Smooth muscle cell (in vitro differentiated cells): Measurements from ENCODE around the gene C1orf159. TPM values are rescaled to one million over a fixed set of nuclear protein-coding genes. Genes with fewer than 3 reads are reported as not detected.

Experiments used
- DNase-seq: peaks from one replicate; lab custom pipeline; 2025; ENCODE audit not compliant: unreplicated experiment; lab: John Stamatoyannopoulos, UW
- H2AFZ ChIP-seq: fragments of 200-600 bp; sonication (generic); 2 replicates; pipeline ENCODE4 v1.6.0; 2016; ENCODE audit warnings: antibody characterized with exemption, low read depth, mild to moderate bottlenecking
- H3F3A ChIP-seq: fragments of 200-600 bp; sonication (generic); 2 replicates; pipeline ENCODE4 v1.6.0; 2017; ENCODE audit warnings: antibody characterized with exemption, low read depth
- H3K27ac ChIP-seq: fragments of 200-600 bp; sonication (generic); 2 replicates; pipeline ENCODE4 v1.5.1; 2016; ENCODE audit warnings: low read depth, mild to moderate bottlenecking
- H3K27me3 ChIP-seq: fragments of 200-600 bp; sonication (generic); 2 replicates; pipeline ENCODE4 v1.6.1; 2016; ENCODE audit warnings: low read depth, mild to moderate bottlenecking
- H3K36me3 ChIP-seq: fragments of 200-600 bp; sonication (generic); 2 replicates; pipeline ENCODE4 v1.5.1; 2016; ENCODE audit warnings: low read depth
- H3K4me1 ChIP-seq: fragments of 200-600 bp; sonication (generic); 2 replicates; pipeline ENCODE4 v1.5.1; 2016; ENCODE audit warnings: low read depth
- H3K4me2 ChIP-seq: fragments of 200-600 bp; sonication (generic); 2 replicates; pipeline ENCODE4 v1.6.0; 2016; ENCODE audit warnings: mild to moderate bottlenecking
- H3K4me3 ChIP-seq: fragments of 200-600 bp; sonication (generic); 2 replicates; pipeline ENCODE4 v1.5.1; 2016; ENCODE audit warnings: mild to moderate bottlenecking
- H3K79me2 ChIP-seq: fragments of 200-600 bp; sonication (generic); 2 replicates; pipeline ENCODE4 v1.6.0; 2016; ENCODE audit warnings: low read depth, mild to moderate bottlenecking
- H3K9ac ChIP-seq: fragments of 200-600 bp; sonication (generic); 2 replicates; pipeline ENCODE4 v1.6.0; 2016; ENCODE audit warnings: low read depth
- H3K9me3 ChIP-seq: fragments of 200-600 bp; sonication (generic); replicated peaks from 2 replicates; pipeline ENCODE4 v1.5.1; 2016; ENCODE audit warnings: low read depth
- H4K20me1 ChIP-seq: fragments of 200-600 bp; sonication (generic); 2 replicates; pipeline ENCODE4 v1.6.0; 2016; ENCODE audit warnings: low read depth
- CTCF ChIP-seq: fragments of 200-600 bp; sonication (generic); IDR thresholded peaks from 2 replicates; pipeline ENCODE4 v1.5.1; 2017; ENCODE audit warnings: borderline replicate concordance, mild to moderate bottlenecking, antibody characterized with exemption; ENCODE audit not compliant: insufficient read depth, poor library complexity, severe bottlenecking
- WGBS: methylation state at CpG from one replicate; pipeline ENCODE4 v1.1.7; 2016; ENCODE audit warnings: low lambda C conversion rate; 5-methylcytosine and 5-hydroxymethylcytosine counted together
- polyA plus RNA-seq: library from polyadenylated mRNA; unstranded; fragments of >200 nt; fragmentation: Nextera tagmentation; extraction: Ambion mirVana; gene quantifications from 2 replicates; pipeline ENCODE4 v1.2.1, GENCODE V29; 2016
- total RNA-seq: library from RNA; depleted of rRNA; stranded (reverse); fragments of >200 nt; gene quantifications from 2 replicates; pipeline ENCODE4 v1.2.3, GENCODE V29; 2014

Gene C1orf159
- total and polyA plus RNA-seq, 2 experiments from 2014 or later = 20.2 to 24.5 TPM

- DNase-seq = no peak
- 95% methylated on average over 13 of the region's 14 CpGs for WGBS
These were observed 41.2 kb downstream of the C1orf159 start for GRCh38 chr1:1074631-1075147.

GRCh38 chr1:1073743-1074587 is 41.9 kb downstream of the C1orf159 start, which contains the start of gene RNF223:
Gene RNF223 (minus strand): TSS chr1:1074306. CDS start chr1:1072566, 1,740 bp downstream.
- Histone ChIP-seq H3K9me3 (no peaks in the 10 kb centered on the region), H3K4me1 (peaks cover 8% of the 10 kb centered on the region), H3K4me2 (no peak within 1 kb of the TSS), H4K20me1 (no peaks in the 10 kb centered on the region), H3F3A (no peaks in the 10 kb centered on the region), H3K36me3 (no peaks in the 10 kb centered on the region), H3K9ac (no peak within 1 kb of the TSS), H3K4me3 (no peak within 1 kb of the TSS), H3K27me3 (no peaks in the 10 kb centered on the region), H3K79me2 (no peaks in the 10 kb centered on the region), H2AFZ (no peak within 1 kb of the TSS), H3K27ac (peak within 1 kb of the TSS; percentile 52)
- TF ChIP-seq CTCF = no peak
- 70% methylated on average over 31 of the region's 35 CpGs for WGBS
- no peak for DNase-seq

More at GRCh38 chr1:1074631-1075147, 41.2 kb downstream of the C1orf159 start:
- Histone ChIP-seq H3K9me3 (no peaks in the 10 kb centered on the region), H3K4me3 (no peak overlapping the region), H3K36me3 (no peaks in the 10 kb centered on the region), H4K20me1 (no peaks in the 10 kb centered on the region), H3K4me1 (peaks cover 6% of the 10 kb centered on the region), H3K4me2 (no peak overlapping the region), H3K9ac (no peak overlapping the region), H3K27me3 (no peaks in the 10 kb centered on the region), H2AFZ (no peak overlapping the region), H3F3A (no peaks in the 10 kb centered on the region), H3K79me2 (no peaks in the 10 kb centered on the region), H3K27ac (no peak overlapping the region)
- no peak for TF ChIP-seq CTCF

- Histone ChIP-seq H3K9ac (no peak overlapping the region), H3K4me3 (no peak overlapping the region), H3K79me2 (no peaks in the 10 kb centered on the region), H2AFZ (no peak overlapping the region), H3K9me3 (no peaks in the 10 kb centered on the region), H3K4me1 (peaks cover 12% of the 10 kb centered on the region), H3K27ac (peak overlapping the region; percentile 52), H3K36me3 (no peaks in the 10 kb centered on the region), H3F3A (no peaks in the 10 kb centered on the region), H3K4me2 (no peak overlapping the region), H4K20me1 (no peaks in the 10 kb centered on the region), H3K27me3 (no peaks in the 10 kb centered on the region)
- no peak for TF ChIP-seq CTCF
- no peak for DNase-seq
- WGBS = 82% methylated on average over 28 of the region's 28 CpGs
These were observed 42.8 kb downstream of the C1orf159 start for GRCh38 chr1:1072849-1073742.
